Left lobe of liver (tissue), 2 donors: ENCODE results near the gene NCBP2. TPM values are rescaled to one million over a fixed set of nuclear protein-coding genes. Genes with fewer than 3 reads are reported as not detected.

Source experiments
- ATAC-seq: fragments of 200-7000 bp; cut with Tn5 transposase; one replicate; pipeline ENCODE4 v1.9.1; 2020; ENCODE audit warnings: mild to moderate bottlenecking, moderate library complexity
- DNase-seq: peaks from one replicate; pipeline ENCODE4 v3.0.0-alpha.2; 2020; ENCODE audit warnings: low spot score
- total RNA-seq: library from RNA; stranded (reverse); gene quantifications from one replicate; pipeline ENCODE4 v1.2.1, GENCODE V29; 2021
- donor health status: DM: no; HTN: no; CAD: no; lungs with moderate emphysema.
- donor health status: DM: no; HTN: yes; CAD: no.

Gene NCBP2
- total RNA-seq, 1 donor from 2014 or later = 16.0 TPM

DNA sequence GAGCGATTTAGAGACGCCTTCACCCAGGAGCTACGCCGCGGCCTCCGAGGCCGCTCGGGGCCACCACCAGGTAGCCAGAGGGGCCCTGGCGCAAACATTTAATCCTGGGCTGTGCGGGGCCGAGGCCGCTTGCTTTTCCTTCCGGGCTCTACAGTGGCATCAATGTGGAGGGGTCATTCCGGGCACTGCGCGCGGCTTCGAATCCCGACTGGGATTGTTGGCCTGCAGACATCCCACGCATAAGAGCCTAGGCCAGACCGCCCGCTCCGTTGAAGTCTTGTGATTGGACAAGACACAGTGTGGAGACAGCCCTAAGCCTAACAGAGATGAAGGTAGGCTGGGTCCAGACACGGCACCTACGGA, 568 bp upstream of the NCBP2 start:
- ATAC-seq (peak; percentile 25), DNase-seq (no peak)

DNA sequence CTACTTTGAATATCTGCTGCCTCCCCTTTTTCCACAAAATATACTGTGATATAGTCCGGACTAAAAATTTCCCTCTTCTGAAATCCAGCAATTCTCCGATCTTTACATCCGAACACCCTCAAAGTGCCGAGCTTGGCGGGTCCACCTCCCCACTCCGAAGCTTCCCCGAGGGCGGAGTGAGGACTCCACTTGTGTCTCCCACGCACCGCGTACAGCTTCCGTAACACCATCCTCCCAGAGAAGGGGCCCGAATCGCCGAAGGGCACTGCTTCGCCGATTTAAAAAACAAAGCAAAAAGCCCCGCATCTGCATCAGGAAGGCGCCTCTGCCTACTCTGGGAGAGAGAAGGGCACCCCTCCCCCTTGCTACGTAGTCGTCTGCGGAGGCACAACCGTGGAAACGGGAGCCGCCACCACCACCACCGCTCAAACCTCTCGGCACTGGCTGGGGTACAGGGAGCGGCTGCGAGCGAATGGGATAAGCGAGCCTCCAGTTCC, 551 bp downstream of the NCBP2 start:
- ATAC-seq (peak; percentile 58), DNase-seq (peak; percentile 62)

DNA sequence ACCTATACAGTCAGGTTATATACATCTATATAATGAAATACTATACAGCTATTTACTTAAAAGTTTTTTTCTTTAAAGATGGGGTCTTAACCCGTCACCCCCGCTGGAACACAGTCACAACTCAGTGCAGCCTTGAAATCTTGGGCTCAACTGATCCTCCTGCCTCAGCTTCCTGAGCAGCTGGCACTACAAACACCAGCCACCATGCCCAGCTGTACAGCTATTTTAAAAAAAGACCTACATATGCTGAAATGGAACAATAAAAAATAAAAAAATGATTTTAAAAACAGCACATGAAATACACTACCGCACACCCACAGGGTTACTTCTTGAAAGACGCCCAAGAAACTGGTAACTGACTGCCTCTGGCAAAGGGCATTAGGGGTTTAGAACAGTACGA, 3.8 kb downstream of the NCBP2 start:
- DNase-seq (no peak), ATAC-seq (no peak)

DNA sequence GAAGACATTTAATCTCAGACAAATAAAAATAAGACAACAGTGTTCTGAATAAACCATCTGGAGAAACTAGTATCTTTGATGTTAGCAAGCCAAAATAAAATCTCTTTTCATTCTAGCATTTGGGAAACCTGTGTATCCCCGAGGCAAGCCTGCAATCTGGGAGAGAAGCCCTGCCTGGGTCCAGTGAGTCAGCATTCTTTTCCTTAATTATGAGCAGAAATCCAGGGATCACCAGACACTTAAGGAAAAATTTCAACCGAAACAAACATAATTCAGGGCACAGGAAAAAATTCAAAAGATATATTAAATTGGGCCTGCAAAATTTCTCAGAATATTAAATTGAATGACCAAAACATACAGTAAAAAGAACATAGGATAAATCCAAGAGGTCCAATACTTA, 4.2 kb downstream of the NCBP2 start:
- ATAC-seq (no peak), DNase-seq (no peak)

DNA sequence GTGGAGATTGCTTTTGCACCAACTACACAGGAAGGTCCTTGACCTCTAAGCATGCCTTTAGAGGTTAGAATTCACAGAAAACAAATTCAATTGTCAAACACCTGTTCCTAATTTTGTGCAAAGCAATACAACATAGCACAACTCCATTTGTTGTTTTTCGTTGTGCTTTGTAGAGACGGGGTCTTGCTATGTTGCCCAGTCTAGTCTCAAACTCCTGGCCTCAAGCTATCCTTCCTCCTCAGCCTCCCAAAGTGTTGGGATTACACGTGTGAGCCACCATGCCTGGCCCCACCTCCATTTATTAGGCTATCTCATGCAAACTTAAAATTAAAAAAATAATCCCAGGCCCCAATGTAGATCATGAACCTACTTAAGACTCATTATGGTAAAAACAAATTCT, 6.0 kb downstream of the NCBP2 start:
- ATAC-seq = no peak

DNA sequence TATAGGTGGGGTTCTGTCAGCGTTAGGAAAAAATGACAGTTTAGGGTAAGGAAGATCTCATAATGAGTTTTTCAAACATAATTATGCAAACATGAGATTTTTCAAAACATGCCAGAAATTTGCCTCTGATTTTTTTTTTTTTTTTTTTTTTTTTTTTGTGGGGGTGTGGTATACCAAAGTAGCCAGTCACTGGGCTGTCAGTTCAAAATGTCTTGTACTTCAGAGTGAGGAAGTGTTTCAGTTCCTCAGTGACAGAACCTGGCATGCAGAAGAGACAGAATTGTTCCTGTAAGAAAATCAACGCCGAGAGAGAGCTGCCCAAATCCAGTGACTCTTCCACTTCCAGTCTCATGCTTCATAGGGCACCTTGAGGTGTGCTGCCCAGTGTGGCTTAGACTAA, 9.7 kb downstream of the NCBP2 start:
- peak; percentile 12 for ATAC-seq
- DNase-seq = no peak

More for the DNA sequence above, 6.0 kb downstream of the NCBP2 start:
- no peak for DNase-seq

DNA sequence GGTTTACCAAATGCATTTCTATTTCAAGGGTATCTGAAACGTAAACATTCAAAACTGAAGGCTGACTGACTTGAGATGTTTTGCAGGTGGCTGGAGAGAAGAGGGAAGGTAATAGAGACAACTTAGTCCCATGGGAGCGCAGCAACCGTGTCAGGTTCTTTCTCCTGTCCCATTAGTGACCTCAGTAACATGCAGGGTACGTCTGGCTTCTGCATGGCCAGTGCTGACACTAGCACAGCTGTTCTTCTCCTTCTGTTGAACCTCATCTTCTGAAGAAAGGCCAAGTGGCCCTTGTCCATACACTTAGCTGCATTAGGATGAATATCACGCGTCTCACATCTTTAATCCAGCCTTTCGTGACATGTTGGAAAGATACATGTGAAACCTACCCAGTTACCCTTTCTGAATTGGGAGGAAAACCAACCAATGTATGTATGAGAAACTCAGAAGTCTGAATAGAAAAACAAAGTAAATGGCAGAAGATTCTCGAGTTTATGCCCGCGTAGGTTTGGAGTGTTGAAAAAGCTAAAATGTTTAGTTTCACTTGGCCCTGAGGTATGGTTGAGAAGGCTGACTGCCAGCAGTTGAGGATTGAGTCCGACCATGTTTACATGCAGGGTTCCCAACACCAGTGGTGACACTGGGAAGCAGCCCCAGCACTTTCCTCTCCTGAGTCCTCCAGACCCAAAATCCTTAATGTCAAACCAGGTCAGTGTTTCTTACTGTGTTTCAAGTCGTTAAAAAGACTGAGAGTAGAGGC, 10.3 kb downstream of the NCBP2 start:
- no peak for DNase-seq
- no peak for ATAC-seq

DNA sequence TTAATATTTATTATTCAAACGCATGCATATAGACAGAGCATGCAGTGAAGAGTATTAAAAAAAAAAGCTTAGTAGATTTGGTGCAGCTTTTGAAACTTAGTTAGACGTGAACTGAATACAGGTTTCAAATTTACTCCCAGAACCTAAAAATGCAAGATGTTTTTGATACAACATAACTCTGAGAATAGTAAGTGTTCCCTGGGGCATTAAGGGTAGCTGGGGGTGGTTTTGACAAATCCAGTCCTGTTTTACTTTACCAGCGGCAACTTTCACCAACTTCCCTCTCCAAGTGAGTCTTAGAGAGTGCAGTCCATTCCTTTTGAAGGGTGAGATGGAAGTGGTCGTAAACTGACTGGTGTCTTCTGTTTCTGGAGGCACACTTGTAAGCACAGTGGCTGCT, 11.2 kb downstream of the NCBP2 start:
- ATAC-seq = no peak
- DNase-seq = no peak

DNA sequence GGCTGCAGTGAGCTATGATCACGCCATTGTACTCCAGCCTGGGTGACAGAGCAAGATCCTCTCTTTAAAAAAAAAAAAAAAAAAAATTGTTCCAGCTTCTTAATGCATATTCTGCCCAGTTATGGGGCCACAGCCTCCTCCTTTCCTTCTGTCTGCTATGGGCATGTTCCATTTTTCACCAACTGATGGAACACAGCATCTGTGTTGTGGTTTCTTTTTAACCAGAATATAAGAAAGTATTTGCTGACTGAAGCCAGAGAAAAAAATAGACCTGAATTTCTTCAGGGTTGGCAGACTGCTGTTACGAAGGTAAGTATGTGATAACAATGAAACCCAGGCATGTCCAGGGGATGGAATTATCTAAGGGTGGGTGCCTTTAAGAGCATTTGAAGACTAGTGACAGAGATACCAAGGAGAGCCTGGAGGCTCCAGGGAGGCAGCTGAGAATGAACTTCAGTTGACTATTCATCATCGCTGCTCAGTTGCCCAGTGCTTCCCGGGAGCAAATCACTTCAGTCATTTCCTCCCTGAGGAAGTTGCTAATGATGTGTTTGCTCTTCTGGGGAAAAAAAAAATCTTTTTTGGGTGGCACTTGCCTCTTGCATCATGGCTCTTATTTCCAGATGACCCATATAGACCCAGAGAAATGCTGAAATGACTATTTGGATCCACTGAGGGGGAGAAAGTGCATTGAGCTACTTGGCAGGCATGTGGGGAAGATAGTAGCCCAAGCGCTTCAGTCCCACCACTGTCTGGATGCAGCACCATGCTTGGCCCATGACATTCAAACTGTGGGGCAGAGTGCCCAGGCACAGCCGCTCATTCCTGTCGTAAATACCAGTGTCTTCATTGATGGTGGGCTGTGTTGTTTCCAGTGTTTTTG, 14.5 kb downstream of the NCBP2 start:
- DNase-seq (no peak), ATAC-seq (peak; percentile 30)

DNA sequence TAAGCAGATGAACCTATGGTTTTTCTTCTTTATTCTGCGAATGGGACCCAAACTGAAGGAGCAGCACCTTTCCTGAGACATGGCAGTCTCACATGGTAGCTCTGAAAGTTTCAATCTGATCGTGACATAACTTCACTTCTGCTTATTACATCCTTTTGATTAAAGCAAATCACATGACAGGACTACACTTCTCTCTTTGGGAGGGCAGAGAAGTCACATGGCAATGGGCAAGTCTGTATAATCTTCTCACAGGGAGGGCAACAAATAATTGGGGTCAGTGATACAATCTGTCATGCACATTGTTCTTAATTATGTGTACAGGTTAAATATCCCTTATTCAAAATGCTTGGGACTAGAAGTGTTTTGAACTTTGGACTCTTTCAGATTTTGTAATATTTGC, 21.6 kb downstream of the NCBP2 start:
- no peak for DNase-seq
- no peak for ATAC-seq

DNA sequence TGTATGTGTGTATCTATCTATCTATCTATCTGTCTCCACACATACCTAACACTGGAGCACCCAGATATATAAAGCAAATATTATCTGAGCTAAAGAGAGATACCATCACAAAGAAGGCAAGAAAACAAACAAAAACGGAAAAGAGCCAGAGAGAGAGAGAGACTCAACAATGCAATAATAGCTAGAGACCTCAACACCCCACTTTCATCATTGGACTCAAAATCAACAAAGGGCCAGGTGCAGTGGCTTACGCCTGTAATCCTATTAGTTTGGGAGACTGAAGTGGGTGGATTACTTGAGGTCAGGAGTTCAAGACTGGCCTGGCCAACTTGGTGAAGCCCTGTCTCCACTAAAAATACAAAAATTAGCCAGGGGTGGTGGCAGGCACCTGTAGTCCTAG, 23.4 kb downstream of the NCBP2 start:
- DNase-seq = no peak
- ATAC-seq = no peak

DNA sequence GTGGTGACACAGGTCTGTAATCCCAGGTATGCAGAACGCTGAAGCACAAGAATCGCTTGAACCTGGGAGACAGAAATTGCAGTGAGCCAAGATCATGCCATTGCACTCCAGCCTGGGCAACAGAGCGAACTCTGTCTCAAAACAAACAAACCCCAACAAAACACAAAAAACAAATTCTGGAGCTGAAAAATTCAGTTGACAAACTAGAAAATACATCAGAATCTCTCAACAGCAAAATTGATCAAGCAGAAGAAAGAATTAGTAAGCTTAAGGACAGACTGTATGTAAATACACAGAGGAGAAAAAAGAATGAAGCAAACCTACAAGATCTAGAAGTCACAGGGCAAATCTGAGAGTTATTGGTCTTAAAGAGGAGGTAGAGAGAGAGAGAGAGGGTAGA, 25.3 kb downstream of the NCBP2 start:
- DNase-seq = no peak
- no peak for ATAC-seq

DNA sequence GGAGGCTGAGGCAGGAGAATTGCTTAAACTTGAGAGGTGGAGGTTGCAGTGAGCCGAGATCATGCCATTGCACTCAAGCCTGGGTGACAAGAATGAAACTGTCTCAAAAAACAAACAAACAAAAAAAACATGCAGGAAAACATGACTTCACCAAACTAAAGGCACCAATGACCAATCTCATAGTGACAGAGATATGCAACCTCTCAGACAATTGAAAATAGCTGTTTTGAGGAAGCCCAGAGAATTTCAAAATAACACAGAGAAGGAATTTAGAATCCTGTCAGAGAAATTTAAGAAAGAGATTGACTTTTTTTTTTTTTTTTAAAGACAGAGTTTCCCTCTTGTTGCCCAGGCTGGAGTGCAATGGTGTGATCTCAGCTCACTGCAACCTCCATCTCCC, 26.1 kb downstream of the NCBP2 start:
- ATAC-seq = no peak
- DNase-seq = no peak

DNA sequence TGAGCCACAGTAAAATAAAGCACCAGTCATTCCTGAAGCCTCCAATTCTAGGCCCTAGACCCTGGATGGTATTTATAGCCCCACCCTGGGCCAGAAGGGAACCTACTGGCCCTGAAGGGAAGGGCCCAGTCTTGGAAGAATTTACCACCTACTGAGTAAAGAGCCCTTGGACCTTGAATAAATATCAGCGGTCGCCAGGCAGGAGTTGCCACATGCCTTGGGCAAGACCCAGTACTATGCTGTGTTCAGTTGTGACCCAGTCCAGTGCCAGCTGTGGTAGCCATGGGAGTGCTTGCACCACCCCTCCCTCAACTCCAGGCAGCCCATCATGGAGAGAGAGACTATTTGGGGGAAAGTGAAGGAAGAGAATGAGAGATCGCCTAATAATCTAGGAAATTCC, 27.0 kb downstream of the NCBP2 start:
- ATAC-seq = no peak
- no peak for DNase-seq

DNA sequence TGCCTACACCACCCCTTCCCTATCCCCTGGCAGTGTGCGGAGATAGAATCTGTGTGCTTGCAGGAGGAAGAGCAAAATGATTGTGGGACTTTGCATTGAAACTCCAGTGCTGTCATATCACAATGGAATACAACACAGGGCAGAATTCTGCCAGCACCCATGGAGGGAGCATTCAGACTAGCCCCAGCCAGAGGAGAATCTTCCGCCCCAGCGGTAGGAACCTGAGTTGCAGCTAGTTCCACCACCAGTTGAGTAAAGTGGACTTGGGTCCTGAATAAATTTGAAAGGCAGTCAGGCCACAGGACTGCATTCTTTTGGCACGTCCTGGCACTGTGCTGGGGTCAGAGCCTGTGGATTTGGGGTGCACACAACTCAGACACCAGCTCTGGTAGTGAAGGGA, 27.5 kb downstream of the NCBP2 start:
- DNase-seq = no peak
- no peak for ATAC-seq

DNA sequence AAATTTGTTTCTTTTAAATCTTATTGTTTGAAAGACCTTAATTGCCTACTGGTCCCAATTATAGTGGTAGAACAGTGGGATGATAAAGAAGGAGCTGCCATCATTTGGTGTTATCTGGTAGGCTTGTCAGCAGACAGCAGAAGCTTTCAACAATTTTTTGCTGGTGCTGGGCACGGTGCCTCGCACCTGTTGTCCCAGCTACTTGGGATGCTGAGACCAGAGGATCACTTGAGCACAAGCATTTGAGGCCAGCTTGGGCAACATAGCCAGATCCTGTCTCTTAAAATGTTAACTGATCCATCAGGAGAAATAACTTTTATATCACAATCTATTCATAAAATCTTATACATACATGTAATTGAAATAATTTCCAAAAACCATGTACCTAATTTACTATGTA, 38.6 kb downstream of the NCBP2 start:
- ATAC-seq (no peak), DNase-seq (no peak)

DNA sequence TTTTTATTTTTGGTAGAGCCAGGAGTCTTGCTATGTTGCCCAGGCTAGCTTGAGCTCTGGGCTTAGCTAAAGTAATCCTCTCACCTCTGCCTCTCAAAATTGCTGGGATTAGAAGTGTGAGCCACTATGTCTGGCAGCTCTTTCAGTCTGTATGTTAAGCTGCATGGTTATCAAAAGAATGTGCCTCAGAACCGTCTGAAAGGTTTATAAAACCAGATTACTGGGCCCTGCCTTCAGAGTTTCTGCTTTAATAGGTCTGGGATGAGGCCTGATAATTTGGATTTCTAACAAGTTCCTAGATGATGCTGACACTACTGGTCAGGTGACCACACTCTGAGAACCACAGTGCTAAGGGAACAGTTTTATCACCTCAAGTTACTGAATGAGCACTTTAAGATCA, 40.0 kb downstream of the NCBP2 start:
- ATAC-seq (no peak), DNase-seq (no peak)

DNA sequence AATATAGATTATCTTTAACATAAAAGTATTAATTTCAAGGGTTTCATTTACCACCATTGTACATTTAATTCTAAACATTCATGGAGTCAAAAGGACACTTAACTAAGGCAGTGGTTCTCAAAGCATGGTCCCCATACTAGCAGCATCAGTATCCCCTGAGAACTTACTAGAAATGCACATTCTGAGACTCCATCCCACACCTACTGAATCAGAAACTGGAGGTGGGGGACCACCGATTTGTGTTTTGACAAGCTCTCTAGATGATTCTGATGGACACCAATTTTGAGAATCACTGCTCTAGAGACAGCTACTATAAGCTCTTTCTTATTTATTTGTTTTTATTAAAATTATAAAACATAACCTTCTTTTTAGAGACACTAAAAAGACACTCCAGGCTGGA, 40.6 kb downstream of the NCBP2 start:
- no peak for ATAC-seq
- DNase-seq = no peak

DNA sequence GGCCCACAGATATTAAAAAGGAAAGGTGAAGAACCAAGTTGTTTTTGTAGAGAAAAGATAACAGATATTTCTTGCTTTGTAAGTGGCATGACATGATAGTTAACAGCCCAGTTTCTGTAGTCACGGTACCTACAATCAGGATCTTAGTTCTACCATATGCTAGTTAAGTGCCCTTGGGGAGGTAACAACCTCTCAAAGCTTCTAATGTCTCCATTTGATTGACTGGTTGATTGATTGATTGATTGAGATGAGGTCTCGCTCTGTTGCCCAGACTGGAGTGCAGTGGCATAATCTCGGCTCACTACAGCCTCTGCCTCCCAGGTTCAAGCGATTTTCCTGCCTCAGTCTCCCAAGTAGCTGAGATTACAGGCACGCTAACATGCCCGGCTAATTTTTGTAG, 46.1 kb downstream of the NCBP2 start:
- DNase-seq (no peak), ATAC-seq (no peak)

DNA sequence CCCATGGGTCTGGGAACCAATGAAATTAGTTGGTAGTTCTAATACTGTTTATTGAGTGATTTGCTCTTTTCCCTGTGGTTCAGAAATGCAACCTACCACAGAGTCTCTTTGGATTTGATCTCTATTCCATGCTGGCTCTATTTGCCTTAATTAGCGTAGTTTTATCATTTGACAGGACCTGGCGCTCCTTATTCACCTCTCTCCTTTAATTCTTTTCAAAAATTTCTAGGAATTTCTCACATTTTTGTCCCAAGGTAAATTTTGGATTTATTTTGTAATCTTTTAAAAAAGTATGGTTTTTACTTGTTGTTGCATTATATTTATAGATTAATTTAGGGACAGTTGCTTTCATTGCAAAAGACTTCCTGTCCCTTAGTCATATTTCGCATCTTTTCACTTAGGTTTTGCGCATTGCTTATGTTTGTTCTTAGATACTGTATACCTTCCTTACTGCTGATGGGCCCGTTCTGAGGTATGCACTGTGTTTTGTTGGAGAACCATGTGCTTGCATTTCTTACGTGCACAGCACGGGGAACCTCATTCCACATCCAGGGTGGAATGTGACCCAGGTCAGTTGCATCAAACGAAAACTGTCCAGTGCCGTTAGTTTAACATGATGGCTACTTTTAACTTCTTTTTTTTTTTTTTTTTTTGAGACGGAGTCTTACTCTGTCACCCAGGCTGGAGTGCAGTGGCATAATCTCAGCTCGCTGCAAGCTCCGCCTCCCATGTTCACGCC, 47.6 kb downstream of the NCBP2 start:
- ATAC-seq (no peak), DNase-seq (no peak)

DNA sequence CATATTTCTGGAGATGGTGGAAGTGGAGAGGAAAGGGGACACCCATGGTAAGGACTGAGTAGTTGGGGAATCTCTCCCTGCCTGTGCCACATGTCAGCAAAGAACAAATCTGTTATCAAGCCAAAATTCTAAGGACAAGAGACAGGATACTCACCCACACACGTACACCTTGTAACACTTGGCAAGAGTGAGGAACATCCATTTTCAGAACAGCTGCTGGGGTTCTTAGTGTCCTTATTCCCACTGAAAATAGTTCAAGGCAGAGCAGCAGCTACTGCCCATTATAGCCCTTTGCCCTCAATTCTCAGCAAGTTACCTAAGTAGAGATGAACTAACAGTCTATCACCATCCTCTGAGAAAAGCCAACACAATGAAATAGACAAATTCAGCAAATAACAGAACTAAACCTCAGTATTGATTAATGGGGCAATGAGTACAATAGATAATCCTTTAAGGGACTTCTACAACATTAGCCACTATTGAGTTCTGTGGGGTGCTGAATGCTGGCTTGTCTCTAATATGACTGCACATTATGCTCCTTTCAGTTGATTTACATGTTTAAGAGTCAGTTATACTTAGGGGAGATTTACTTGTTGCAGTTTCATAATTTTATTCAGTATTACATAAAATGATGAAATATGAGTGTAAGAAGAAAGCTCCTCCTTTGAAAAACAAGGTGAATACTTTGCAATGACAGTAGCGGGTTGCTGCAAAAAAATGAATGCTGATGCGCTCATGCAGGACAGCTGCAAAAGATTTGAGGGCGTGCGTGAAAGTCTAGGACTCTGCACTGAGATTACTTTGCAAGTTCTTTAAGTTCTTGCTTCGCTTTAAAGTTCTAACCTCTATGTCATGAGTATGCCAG, 52.3 kb downstream of the NCBP2 start:
- DNase-seq = no peak
- no peak for ATAC-seq
